A549 (cell line): ENCODE results near the gene PKN1. TPM values are rescaled to one million over a fixed set of nuclear protein-coding genes. Genes with fewer than 3 reads are reported as not detected.
A peak's percentile ranks its signal among the peaks of the same experiment; 100 is the strongest.

Experiments used
- ATAC-seq, 2 experiments: fragments of 200-7000 bp in 1 of 2; fragments of >200 bp in 1 of 2; cut with Nextera tagmentation in 1 of 2; cut with Tn5 transposase in 1 of 2; 3 replicates each; pipeline versions ENCODE4 v1.8.0 to v1.9.1; 2018 to 2020; ENCODE audit warnings: mild to moderate bottlenecking in 1 of 2, moderate library complexity in 1 of 2
- CTCF ChIA-PET: fragments of 300-600 bp; sonication (Branson Sonifier 250); formaldehyde crosslinking; extraction: SDS; loops from one replicate; lab custom pipeline; 2021; ENCODE audit warnings: antibody characterized with exemption, inconsistent platforms; lab: Yijun Ruan, JAX
- POLR2A ChIA-PET: fragments of 350-600 bp; formaldehyde crosslinking; extraction: SDS; loops from one replicate; lab custom pipeline; 2021; ENCODE audit warnings: antibody characterized with exemption, inconsistent platforms; lab: Yijun Ruan, JAX
- DNase-seq, 2 experiments: peaks; one replicate each; pipeline versions ENCODE4 v3.0.0 to v3.0.0-alpha.2; 2011 to 2016; ENCODE audit warnings: low read depth in 1 of 2, low spot score in 1 of 2
- FAIRE-seq: peaks from 2 replicates; lab custom pipeline; 2011; peaks lifted over from hg19 to GRCh38; lab: Jason Lieb, UNC
- H3K27ac ChIP-seq, 2 experiments: fragments of >200 bp; sonication (Bioruptor Twin); formaldehyde crosslinking; 3 replicates each; pipeline ENCODE4 v1.5.1; 2016 to 2017
- H3K4me1 ChIP-seq: fragments of >200 bp; sonication (Bioruptor Twin); formaldehyde crosslinking; 3 replicates; pipeline ENCODE4 v1.6.1; 2016
- H3K4me2 ChIP-seq: fragments of >200 bp; sonication (Bioruptor Twin); formaldehyde crosslinking; 3 replicates; pipeline ENCODE4 v1.6.1; 2016
- H3K4me3 ChIP-seq: fragments of >200 bp; sonication (Bioruptor Twin); formaldehyde crosslinking; 3 replicates; pipeline ENCODE4 v1.5.1; 2016
- H3K9me3 ChIP-seq: fragments of >200 bp; sonication (Bioruptor Twin); formaldehyde crosslinking; 3 replicates; pipeline ENCODE4 v1.6.1; 2016
- CBX8 ChIP-seq: fragments of 200-600 bp; sonication (generic); IDR thresholded peaks from 2 replicates; pipeline ENCODE4 v1.6.1; 2016
- CHD2 ChIP-seq: fragments of 150-350 bp; IDR thresholded peaks from 2 replicates; pipeline ENCODE4 v1.6.1; 2014; ENCODE audit warnings: low read length; ENCODE audit not compliant: partially characterized antibody
- CHD4 ChIP-seq: fragments of 200-600 bp; sonication (generic); IDR thresholded peaks from 2 replicates; pipeline ENCODE4 v1.6.1; 2016; ENCODE audit warnings: antibody characterized with exemption, mild to moderate bottlenecking, borderline replicate concordance
- EP300 ChIP-seq, 2 experiments: fragments of >200 bp; sonication (Bioruptor Twin); formaldehyde crosslinking; IDR thresholded peaks; 2 replicates in 1 of 2; 3 replicates in 1 of 2; pipeline ENCODE4 v1.6.1; 2016 to 2017
- FOSL2 ChIP-seq, 2 experiments: fragments of 450-650 bp in 1 of 2; fragments of >200 bp in 1 of 2; sonication (Bioruptor Twin) in 1 of 2; formaldehyde crosslinking; IDR thresholded peaks; 2 replicates each; pipeline versions ENCODE4 v1.5.0 to v1.6.1; 2016 to 2020; ENCODE audit warnings: mild to moderate bottlenecking in 1 of 2, moderate library complexity in 1 of 2
- FOXS1 ChIP-seq: fragments of 250-450 bp; sonication (Bioruptor Pico); IDR thresholded peaks from 2 replicates; pipeline ENCODE4 v1.5.0; 2020; ENCODE audit warnings: mild to moderate bottlenecking, moderate library complexity
- GATA3 ChIP-seq: IDR thresholded peaks from 2 replicates; pipeline ENCODE4 v1.6.1; 2012; ENCODE audit warnings: borderline replicate concordance
- JUN ChIP-seq, 2 experiments: fragments of >200 bp; sonication (Bioruptor Twin); formaldehyde crosslinking; IDR thresholded peaks; 2 replicates in 1 of 2; 3 replicates in 1 of 2; pipeline ENCODE4 v1.6.1; 2016 to 2017
- JUNB ChIP-seq: fragments of >200 bp; sonication (Bioruptor Twin); formaldehyde crosslinking; IDR thresholded peaks from 2 replicates; pipeline ENCODE4 v1.6.1; 2016
- MAFK ChIP-seq: fragments of 450-650 bp; IDR thresholded peaks from 2 replicates; pipeline ENCODE4 v1.6.1; 2014; ENCODE audit not compliant: partially characterized antibody
- NR3C1 ChIP-seq: fragments of >200 bp; sonication (Bioruptor Twin); formaldehyde crosslinking; IDR thresholded peaks from 3 replicates; pipeline ENCODE4 v1.6.1; 2017
- TP53 ChIP-seq: fragments of 250-450 bp; sonication (Bioruptor Pico); IDR thresholded peaks from 2 replicates; pipeline ENCODE4 v1.5.0; 2021; ENCODE audit warnings: mild to moderate bottlenecking, moderate library complexity
- WGBS: methylation state at CpG from one replicate; pipeline ENCODE4 v1.1.6; 2017; ENCODE audit errors: missing lambda C conversion rate; 5-methylcytosine and 5-hydroxymethylcytosine counted together
- polyA plus RNA-seq, 4 experiments: library from polyadenylated mRNA; depleted of rRNA in 3 of 4; stranded (reverse); fragments of >200 nt; fragmentation: RNase III in 1 of 4; extraction: RNeasy Plus Mini Kit Qiagen cat#74134 plus additional on column Dnase treatment in 1 of 4; gene quantifications; 2 replicates in 3 of 4; 3 replicates in 1 of 4; pipeline ENCODE4 v1.2.3, GENCODE V29; 2011 to 2017
- small RNA-seq, 6 experiments: library from RNA; depleted of rRNA; stranded (forward); fragments of <200 nt; gene quantifications; one replicate each; pipeline ENCODE3, GENCODE V24; 2012
- TF ChIP-seq, protein P1 (sequence below): IDR thresholded peaks from 2 replicates; pipeline ENCODE4 v1.6.1; 2012
- TF ChIP-seq, protein P2 (sequence below): fragments of >200 bp; sonication (Bioruptor Twin); formaldehyde crosslinking; IDR thresholded peaks from 2 replicates; pipeline ENCODE4 v1.6.1; 2016
- TF ChIP-seq, protein P3 (sequence below): fragments of 450-650 bp; IDR thresholded peaks from 2 replicates; pipeline ENCODE4 v1.6.1; 2014; ENCODE audit warnings: antibody characterized with exemption

PKN1 gene
- polyA plus RNA-seq, 2 of the 4 experiments (the other 2 are of a cell fraction), result 33.4 to 37.3 TPM

DNA sequence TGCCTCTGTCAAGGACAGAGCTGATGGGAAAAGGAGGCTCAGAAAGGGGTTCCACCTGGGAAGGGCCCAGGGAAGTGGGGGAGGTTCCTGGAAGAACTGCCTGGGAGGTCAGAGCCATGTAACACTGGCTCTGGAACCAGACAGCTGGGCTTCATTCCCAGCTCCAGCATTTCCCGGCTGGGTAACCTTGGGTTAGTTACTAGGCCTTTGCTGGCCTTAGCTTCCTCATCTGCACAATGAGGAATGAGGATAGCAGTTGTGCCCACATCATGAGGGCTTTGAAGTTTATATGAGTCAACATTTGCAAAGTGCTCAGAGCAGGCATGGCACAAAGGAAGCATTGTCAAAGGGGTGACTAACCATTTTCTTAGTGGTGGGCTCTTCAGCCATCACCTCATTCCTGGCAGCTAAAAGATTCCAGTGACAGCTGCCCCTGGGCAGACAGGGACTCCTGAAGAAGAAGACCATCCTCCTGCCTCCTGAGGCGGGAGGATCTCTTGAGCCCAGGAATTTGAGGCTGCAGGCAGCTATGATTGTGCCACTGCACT is 86.8 kb downstream of the PKN1 start:
- Histone ChIP-seq H3K4me2 (peak overlapping the region; percentile 75), H3K4me3 (no peak overlapping the region), H3K9me3 (no peaks in the 10 kb centered on the region)
- FAIRE-seq (no peak), DNase-seq (peak in 1 of 2 experiments; percentile 89), ATAC-seq (peak; percentile 20 to 48; a peak in 3 of 6 replicates)
- WGBS, result 7% methylated on average over 2 of the region's 2 CpGs
- ChIA-PET CTCF (interaction anchor here (1.0 kb wide), 1 partner anchor 15 kb away, joined by 10 read pairs; no protein-coding TSS in a partner anchor), POLR2A (no interaction called here)
- TF ChIP-seq CHD4 (no peak), JUNB (peak; percentile 50; the same call in 1 of the 2 replicates), MAFK (peak; percentile 7), JUN (IDR thresholded peaks at IDR 0.05) (peak in 1 of 2 experiments; percentile 41; a peak in 1 of 5 replicates), CBX8 (no peak), GATA3 (peak; percentile 42; the same call in 1 of the 2 replicates), NR3C1 (no peak), EP300 (IDR thresholded peaks at IDR 0.05) (peak in 1 of 2 experiments; percentile 38; a peak in 2 of 5 replicates), FOSL2 (IDR thresholded peaks at IDR 0.05) (no peak), FOSL2 (CRISPR knock-in tag; IDR thresholded peaks at IDR 0.05) (peak; percentile 73)
- TF ChIP-seq, protein P1, sequence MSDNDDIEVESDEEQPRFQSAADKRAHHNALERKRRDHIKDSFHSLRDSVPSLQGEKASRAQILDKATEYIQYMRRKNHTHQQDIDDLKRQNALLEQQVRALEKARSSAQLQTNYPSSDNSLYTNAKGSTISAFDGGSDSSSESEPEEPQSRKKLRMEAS, result peak; percentile 37; the same call in 1 of the 2 replicates
- TF ChIP-seq, all 56 proteins: peak for 7
- peaks cover 48% of the 10 kb centered on the region for H3K4me1 ChIP-seq
- peak overlapping the region; percentile 92 for H3K27ac ChIP-seq

DNA sequence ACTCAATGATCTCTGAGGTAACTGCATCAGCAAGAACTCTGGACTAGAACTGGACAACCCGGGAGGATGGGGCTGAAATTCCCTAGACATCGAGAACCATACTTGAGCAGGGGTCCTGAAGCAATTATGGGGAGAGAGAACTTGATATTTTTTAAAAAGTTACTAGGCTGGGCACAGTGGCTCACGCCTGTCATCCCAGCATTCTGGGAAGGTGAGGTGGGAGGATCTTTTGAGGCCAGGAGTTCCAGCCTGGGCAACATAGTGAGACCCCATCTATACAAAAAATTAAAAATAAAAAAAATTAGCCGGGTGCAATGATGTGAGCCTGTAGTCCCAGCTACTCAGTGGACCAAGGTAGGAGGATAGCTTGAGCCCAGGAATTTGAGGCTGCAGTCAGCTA is 87.4 kb downstream of the PKN1 start:
- FAIRE-seq (no peak), DNase-seq (no peak), ATAC-seq (no peak)
- Histone ChIP-seq H3K4me1 (peaks cover 42% of the 10 kb centered on the region), H3K4me3 (no peak overlapping the region), H3K27ac (peak overlapping the region; percentile 92), H3K9me3 (no peaks in the 10 kb centered on the region), H3K4me2 (peak overlapping the region; percentile 20; the same call in 1 of the 3 replicates)
- ChIA-PET POLR2A (no interaction called here), CTCF (interaction anchor here (0.8 to 2.3 kb wide), 2 partner anchors 15 to 34 kb away, joined by 3 to 8 read pairs; no protein-coding TSS in a partner anchor)
- TF ChIP-seq FOXS1 (CRISPR knock-in tag), result no peak
- TF ChIP-seq, protein P2, sequence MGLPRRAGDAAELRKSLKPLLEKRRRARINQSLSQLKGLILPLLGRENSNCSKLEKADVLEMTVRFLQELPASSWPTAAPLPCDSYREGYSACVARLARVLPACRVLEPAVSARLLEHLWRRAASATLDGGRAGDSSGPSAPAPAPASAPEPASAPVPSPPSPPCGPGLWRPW, result no peak
- TF ChIP-seq, protein P1, result no peak
- no peak for TF ChIP-seq CHD2
- no peak for TF ChIP-seq TP53
- TF ChIP-seq, protein P3, sequence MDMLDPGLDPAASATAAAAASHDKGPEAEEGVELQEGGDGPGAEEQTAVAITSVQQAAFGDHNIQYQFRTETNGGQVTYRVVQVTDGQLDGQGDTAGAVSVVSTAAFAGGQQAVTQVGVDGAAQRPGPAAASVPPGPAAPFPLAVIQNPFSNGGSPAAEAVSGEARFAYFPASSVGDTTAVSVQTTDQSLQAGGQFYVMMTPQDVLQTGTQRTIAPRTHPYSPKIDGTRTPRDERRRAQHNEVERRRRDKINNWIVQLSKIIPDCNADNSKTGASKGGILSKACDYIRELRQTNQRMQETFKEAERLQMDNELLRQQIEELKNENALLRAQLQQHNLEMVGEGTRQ, result no peak
- WGBS, result 77% methylated on average over 4 of the region's 4 CpGs

Small RNAs within 50 kb of the gene (small RNA-seq; reads per million reads assigned to genes)
- gene SNRPGP15, result 0 reads per million in 6 experiments

Other genes starting within 250 kb of the PKN1 start
- gene ADGRL1, start 227.1 kb upstream of the PKN1 start, polyA plus RNA-seq (2011; rRNA removed), result 3.9 and 5.6 TPM in 2 replicates
- 5.4 to 7.4 TPM (median 6.0 TPM) in 3 replicates for gene ADGRL1, start 227.1 kb upstream of the PKN1 start, polyA plus RNA-seq (2017; fragmentation: RNase III; extraction: RNeasy Plus Mini Kit Qiagen cat#74134 plus additional on column Dnase treatment)
- gene ADGRE5, start 51.9 kb upstream of the PKN1 start, polyA plus RNA-seq (2011; rRNA removed), result 16.9 and 19.8 TPM in 2 replicates
- 32.8 to 34.1 TPM (median 33.1 TPM) in 3 replicates for gene ADGRE5, start 51.9 kb upstream of the PKN1 start, polyA plus RNA-seq (2017; fragmentation: RNase III; extraction: RNeasy Plus Mini Kit Qiagen cat#74134 plus additional on column Dnase treatment)
- gene DDX39A, start 14.0 kb upstream of the PKN1 start, polyA plus RNA-seq (2011; rRNA removed), result 57.9 and 59.0 TPM in 2 replicates
- gene DDX39A, start 14.0 kb upstream of the PKN1 start, polyA plus RNA-seq (2017; fragmentation: RNase III; extraction: RNeasy Plus Mini Kit Qiagen cat#74134 plus additional on column Dnase treatment), result 110 to 118 TPM (median 112 TPM) in 3 replicates
- 0.06 TPM in 1 of 2 replicates, not detected in the other for gene PTGER1, start 42.0 kb downstream of the PKN1 start, polyA plus RNA-seq (2011; rRNA removed)
- 0.12 to 0.18 TPM (median 0.17 TPM) in 3 replicates for gene PTGER1, start 42.0 kb downstream of the PKN1 start, polyA plus RNA-seq (2017; fragmentation: RNase III; extraction: RNeasy Plus Mini Kit Qiagen cat#74134 plus additional on column Dnase treatment)
- 41.4 and 52.9 TPM in 2 replicates for gene GIPC1, start 62.8 kb downstream of the PKN1 start, polyA plus RNA-seq (2011; rRNA removed)
- gene GIPC1, start 62.8 kb downstream of the PKN1 start, polyA plus RNA-seq (2017; fragmentation: RNase III; extraction: RNeasy Plus Mini Kit Qiagen cat#74134 plus additional on column Dnase treatment), result 81.4 to 88.6 TPM (median 86.4 TPM) in 3 replicates
- 124 and 126 TPM in 2 replicates for gene DNAJB1, start 85.1 kb downstream of the PKN1 start, polyA plus RNA-seq (2011; rRNA removed)
- gene DNAJB1, start 85.1 kb downstream of the PKN1 start, polyA plus RNA-seq (2017; fragmentation: RNase III; extraction: RNeasy Plus Mini Kit Qiagen cat#74134 plus additional on column Dnase treatment), result 110 to 128 TPM (median 116 TPM) in 3 replicates
- gene TECR, start 96.3 kb downstream of the PKN1 start, polyA plus RNA-seq (2011; rRNA removed), result 74.4 and 87.7 TPM in 2 replicates
- 118 to 149 TPM (median 139 TPM) in 3 replicates for gene TECR, start 96.3 kb downstream of the PKN1 start, polyA plus RNA-seq (2017; fragmentation: RNase III; extraction: RNeasy Plus Mini Kit Qiagen cat#74134 plus additional on column Dnase treatment)
- 73.7 and 82.3 TPM in 2 replicates for gene NDUFB7, start 138.8 kb downstream of the PKN1 start, polyA plus RNA-seq (2011; rRNA removed)
- 158 to 164 TPM (median 161 TPM) in 3 replicates for gene NDUFB7, start 138.8 kb downstream of the PKN1 start, polyA plus RNA-seq (2017; fragmentation: RNase III; extraction: RNeasy Plus Mini Kit Qiagen cat#74134 plus additional on column Dnase treatment)
- gene CLEC17A, start 149.8 kb downstream of the PKN1 start, polyA plus RNA-seq (2011; rRNA removed), result not detected in 2 replicates
- gene CLEC17A, start 149.8 kb downstream of the PKN1 start, polyA plus RNA-seq (2017; fragmentation: RNase III; extraction: RNeasy Plus Mini Kit Qiagen cat#74134 plus additional on column Dnase treatment), result not detected in 3 replicates
- gene ADGRE3, start 241.5 kb downstream of the PKN1 start, polyA plus RNA-seq (2011; rRNA removed), result not detected in 2 replicates
- gene ADGRE3, start 241.5 kb downstream of the PKN1 start, polyA plus RNA-seq (2017; fragmentation: RNase III; extraction: RNeasy Plus Mini Kit Qiagen cat#74134 plus additional on column Dnase treatment), result not detected in 3 replicates